GM18508 (cell line): ENCODE measurements around the gene PSG6.
"Not testable (repeated sequence)": the region's sequence is repeated elsewhere in the genome, so short reads cannot be mapped to it uniquely, and the experiment has no call there.

ENCODE experiments used
- ATAC-seq: cut with Tn5 transposase; IDR thresholded peaks from one replicate; pipeline ENCODE4 v1.9.1; 2021; ENCODE audit warnings: moderate number of reproducible peaks; ENCODE audit not compliant: insufficient read depth, unreplicated experiment

PSG6 gene

GRCh38 chr19:42917634-42918033 lies at the start of gene PSG6:
PSG6 (minus strand) TSS chr19:42917894; CDS start chr19:42917792, 102 bp downstream.
- not testable (repeated sequence) for ATAC-seq

DNA sequence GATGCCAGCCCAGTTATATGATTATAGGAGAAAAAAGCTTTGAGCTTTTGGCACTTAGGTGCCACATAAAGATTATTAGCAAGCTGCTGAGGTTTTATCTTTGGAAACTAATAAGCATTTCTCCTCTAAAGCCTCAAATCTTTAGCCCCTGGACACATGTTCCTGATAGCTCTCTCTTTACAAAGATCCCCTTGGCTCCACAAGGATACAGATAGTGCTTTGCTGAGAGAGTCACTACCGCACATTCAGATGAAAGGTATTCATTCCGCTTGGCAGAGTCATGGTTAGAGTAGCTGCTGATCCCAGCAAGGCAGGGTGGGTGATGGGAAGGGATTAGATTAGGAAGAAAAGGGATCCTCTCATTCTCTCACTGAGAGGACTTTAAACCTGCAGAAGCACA lies 47.5 kb upstream of the PSG6 start:
- ATAC-seq = no peak

DNA sequence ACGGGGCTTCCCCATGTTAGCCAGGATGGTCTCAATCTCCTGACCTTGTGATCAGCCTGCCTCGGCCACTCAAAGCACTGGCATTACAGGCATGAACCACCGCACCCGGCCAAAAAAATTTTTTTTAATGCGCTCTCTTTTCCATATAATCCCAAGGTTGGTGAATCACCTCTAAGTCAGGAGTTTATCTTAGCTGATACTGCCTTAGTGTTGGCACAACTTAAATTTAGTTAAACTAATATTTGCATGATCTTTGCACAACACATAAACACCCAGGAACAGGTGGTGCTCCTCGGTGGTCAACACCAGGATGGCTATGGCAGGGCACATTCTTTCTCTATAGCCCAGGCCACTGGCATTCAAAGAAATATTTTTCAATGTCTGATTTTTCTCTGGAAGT lies 43.4 kb upstream of the PSG6 start:
- no peak for ATAC-seq

- ATAC-seq = not testable (repeated sequence)
These were observed 34.4 kb upstream of the PSG6 start for GRCh38 chr19:42952126-42952525.

- not testable (repeated sequence) for ATAC-seq
These were observed 33.8 kb upstream of the PSG6 start for GRCh38 chr19:42951476-42951875.

DNA sequence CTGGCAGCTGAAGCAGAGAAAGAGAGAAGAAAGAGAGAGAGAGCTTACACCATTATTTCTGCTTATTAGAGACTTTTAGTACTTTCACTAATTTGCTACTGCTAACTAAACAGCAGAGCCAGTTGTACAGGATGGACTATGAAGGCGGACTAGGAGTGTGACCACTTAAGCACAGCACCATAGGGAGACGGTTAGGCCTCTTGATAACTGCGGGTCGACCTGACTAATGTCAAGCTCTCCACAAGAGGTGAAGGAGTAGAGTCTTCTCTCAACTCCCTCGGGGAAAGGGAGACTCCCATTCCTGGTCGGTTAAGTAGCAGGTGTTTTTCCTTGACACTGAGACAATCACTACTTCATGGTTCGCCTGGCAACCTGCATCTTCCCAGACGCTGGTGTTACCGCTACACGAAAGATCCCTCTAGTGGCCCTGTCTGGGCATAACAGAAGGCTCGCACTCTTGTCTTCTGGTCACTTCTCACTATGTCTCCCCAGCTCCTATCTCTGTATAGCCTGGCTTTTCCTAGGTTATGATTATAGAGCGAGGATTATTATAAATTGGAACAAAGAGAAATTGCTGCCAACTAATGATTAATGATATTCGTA lies 24.6 kb upstream of the PSG6 start:
- no peak for ATAC-seq

DNA sequence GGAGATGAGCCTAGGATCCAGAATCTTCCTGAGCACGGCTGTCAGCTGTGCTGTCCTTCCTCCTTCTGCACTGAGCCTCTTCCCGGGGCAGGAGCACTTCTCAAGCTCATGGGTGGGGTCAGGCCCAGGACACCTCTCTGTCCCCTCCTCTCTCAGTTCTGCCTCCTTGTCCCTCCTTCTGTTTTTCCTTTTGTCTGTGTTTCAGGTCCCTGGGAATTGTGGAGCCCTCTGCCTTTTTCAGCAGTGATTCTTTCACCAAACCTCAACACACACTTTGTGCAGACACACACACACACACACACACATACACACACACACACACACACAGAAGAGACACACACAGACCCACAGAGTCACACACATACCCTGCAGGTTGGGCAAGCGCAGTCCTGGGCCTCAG lies 19.4 kb upstream of the PSG6 start, which contains the start of gene PSG7:
Gene PSG7 (minus strand): TSS at position 101 of the 400 bp plus-strand sequence. CDS start 131 bp downstream, outside the sequence.
- not testable (repeated sequence) for ATAC-seq

GRCh38 chr19:42934726-42935125 lies 17.0 kb upstream of the PSG6 start:
- not testable (repeated sequence) for ATAC-seq

DNA sequence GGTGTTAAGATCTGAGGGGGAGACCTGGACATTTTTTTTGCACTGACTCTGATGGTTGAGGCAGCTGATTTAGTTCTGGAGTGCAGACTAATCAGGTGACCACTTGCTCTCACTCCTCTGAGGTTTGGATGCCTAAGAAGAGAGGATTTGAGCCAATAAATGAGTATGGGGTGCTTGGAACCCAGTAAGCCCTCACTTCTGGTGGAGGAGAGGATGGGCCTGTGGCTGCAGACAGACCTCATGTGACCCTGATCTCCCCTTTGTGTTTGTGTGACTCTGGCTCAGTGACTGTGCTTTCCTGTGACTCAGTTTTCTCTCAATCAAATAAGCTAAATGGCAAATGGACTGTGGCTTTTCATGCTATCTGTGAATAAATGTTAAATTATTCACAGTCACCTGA lies 16.5 kb upstream of the PSG6 start:
- not testable (repeated sequence) for ATAC-seq

GRCh38 chr19:42933412-42933811 lies 15.7 kb upstream of the PSG6 start:
- ATAC-seq = not testable (repeated sequence)

DNA sequence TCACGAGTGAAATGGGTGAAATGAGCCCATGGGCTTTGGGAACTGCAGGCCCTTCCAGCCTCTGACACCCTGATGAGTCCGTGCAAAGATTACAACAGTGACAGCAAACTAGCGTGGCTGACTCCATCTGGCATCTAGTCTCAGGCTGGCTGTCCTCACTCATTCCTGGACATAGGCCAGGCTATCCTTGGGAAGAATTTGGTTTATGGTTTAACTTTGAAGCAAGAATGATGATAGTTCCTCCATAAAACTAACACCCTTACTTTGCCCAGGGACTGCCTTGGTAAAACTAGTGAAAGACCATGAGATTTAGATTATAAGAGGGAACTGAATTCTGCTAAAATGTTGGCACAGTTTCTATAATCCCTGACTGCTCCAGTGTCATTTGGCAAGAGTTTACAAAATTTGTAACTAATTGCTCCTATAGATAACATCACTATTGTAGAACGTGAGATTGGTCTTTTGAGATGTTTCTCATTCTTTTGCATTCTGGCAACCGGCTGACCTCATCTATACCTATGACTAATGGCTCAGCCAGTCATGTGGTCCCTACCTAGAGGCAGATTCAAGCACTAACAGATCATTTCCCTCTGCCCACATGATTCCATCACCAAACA lies 14.9 kb upstream of the PSG6 start:
- ATAC-seq = not testable (repeated sequence)

- not testable (repeated sequence) for ATAC-seq
These were observed 12.5 kb upstream of the PSG6 start for GRCh38 chr19:42930214-42930613.

GRCh38 chr19:42928896-42929295 lies 11.2 kb upstream of the PSG6 start:
- ATAC-seq = no peak

- no peak for ATAC-seq
These were observed 9.1 kb upstream of the PSG6 start for GRCh38 chr19:42926781-42927180.

DNA sequence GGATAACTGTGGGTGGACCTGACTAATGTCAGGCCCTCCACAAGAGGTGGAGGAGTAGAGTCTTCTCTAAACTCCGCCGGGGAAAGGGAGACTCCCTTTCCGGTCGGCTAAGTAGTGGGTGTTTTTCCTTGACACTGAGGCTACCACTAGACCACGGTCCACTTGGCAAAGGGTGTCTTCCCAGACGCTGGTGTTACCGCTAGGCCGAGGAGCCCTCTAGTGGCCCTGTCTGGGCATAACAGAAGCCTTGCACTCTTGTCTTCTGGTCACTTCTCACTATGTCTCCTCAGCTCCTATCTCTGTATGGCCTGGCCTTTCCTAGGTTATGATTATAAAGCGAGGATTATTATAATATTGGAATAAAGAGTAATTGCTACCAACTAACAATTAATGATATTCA lies 5.4 kb upstream of the PSG6 start:
- not testable (repeated sequence) for ATAC-seq

- ATAC-seq = not testable (repeated sequence)
These were observed 3.3 kb upstream of the PSG6 start for GRCh38 chr19:42920971-42921370.

DNA sequence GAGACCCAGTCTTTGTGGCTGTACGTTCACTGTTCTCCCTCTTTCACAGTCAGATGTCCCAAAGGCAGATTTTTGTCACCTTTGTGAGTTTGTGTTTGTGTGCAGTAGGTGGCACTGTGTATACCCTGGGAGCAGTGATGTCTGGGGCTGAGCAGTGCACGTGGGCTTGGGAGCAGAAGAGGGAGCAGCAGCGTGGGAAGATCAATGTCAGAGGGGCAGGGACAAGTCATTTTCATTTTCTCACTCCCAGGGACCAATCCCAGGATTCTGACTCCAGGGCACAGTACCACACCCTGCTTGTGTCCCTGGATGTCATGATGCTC lies 2.0 kb upstream of the PSG6 start:
- no peak for ATAC-seq

GRCh38 chr19:42919070-42919756 lies 1.5 kb upstream of the PSG6 start:
- not testable (repeated sequence) for ATAC-seq

DNA sequence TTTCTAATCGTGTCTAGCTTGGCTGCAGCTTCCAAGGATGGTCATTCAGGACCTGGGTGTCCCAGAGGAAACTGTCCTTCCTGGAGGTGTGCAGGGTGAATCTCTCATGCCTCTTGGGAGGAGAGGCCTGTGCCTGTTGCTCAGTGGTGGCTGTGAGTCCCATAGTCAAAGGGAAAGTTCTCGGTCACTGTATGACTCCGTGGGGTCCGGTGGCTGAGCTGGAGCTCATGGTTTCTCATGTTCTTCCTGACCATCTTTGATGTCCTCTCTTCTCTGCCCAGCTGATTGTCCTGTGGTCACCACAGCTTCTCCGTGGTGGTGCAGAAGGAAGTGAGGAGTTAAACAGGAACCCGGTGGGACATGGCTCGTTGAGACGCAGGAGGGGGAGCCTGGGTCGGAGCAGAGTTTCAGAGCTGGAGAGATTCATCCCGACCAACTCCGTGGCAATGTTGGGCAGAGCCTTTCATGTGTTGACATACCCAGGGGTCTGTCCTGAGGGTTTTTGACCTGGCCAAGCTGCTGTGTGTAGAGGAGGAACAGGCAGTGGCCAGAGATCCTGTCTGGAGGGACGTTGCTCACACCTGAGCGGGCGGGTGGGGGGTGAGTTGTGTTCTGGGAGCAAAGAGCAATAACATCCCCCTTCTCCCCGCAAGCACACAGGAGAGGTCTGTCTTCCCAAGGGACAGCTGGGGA lies 829 bp upstream of the PSG6 start:
- not testable (repeated sequence) for ATAC-seq

DNA sequence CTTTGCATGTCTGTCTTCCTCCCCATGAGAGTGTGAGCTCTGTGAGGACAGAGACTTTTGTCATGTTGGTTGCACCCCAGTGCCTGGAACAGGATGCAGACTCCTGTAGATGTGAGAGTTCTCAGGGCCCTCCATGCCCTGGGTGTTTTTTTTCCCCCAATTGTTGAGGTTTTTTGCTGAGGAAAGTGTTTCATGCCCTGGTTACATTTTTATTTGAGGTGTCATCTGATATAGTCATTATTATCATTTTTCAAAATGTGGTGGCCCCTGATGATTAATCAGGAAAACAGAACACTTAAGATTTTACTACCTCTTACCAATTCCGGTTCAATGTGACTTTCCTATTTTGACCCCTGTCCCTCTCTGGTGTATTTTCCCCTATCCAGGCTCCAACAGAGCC lies 763 bp downstream of the PSG6 start:
- not testable (repeated sequence) for ATAC-seq

GRCh38 chr19:42913516-42913915 lies 4.2 kb downstream of the PSG6 start:
- not testable (repeated sequence) for ATAC-seq
